ENCODE results near the gene ABCC11. TPM values are rescaled to one million over a fixed set of nuclear protein-coding genes. Genes with fewer than 3 reads are reported as not detected.
A peak's percentile ranks its signal among the peaks of the same experiment; 100 is the strongest.

The ABCC11 gene
- total RNA-seq, 1 donor = 0.43 TPM

- peak; percentile 58 for DNase-seq (ENCODE audit: low read depth)
- TF ChIP-seq, protein P1, sequence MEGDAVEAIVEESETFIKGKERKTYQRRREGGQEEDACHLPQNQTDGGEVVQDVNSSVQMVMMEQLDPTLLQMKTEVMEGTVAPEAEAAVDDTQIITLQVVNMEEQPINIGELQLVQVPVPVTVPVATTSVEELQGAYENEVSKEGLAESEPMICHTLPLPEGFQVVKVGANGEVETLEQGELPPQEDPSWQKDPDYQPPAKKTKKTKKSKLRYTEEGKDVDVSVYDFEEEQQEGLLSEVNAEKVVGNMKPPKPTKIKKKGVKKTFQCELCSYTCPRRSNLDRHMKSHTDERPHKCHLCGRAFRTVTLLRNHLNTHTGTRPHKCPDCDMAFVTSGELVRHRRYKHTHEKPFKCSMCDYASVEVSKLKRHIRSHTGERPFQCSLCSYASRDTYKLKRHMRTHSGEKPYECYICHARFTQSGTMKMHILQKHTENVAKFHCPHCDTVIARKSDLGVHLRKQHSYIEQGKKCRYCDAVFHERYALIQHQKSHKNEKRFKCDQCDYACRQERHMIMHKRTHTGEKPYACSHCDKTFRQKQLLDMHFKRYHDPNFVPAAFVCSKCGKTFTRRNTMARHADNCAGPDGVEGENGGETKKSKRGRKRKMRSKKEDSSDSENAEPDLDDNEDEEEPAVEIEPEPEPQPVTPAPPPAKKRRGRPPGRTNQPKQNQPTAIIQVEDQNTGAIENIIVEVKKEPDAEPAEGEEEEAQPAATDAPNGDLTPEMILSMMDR (IDR thresholded peaks at IDR 0.05; ENCODE audit: insufficient read depth, low read depth, low read length) = no peak
These were observed 28.8 kb upstream of the ABCC11 start for GRCh38 chr16:48276102-48276501.

DNA sequence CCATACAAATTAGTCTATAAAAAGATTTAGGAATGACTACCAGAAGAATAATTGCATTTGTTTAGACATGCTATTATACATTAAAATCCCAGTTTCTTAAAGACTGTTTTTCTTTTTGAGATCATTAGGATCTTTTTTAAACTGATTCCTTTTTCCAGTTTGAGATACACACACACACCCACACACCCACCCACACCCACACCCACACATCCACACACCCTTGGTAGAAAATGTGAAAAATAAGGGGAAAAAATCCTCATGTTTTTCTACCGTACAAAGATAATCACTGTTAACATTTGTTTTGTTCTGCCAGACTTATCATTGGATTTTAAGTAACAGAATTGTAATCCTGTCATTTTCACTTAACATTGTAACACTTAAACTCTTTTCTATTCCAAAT lies 27.1 kb upstream of the ABCC11 start:
- H3K4me3 ChIP-seq (ENCODE audit: low read depth, low read length) = no peak overlapping the region
- TF ChIP-seq, protein P1 (IDR thresholded peaks at IDR 0.05; ENCODE audit: insufficient read depth, low read depth, low read length) = no peak
- no peak for DNase-seq (ENCODE audit: low read depth)

More at GRCh38 chr16:48276102-48276501, 28.8 kb upstream of the ABCC11 start:
- H3K4me3 ChIP-seq (ENCODE audit: low read depth, low read length) = no peak overlapping the region

DNA sequence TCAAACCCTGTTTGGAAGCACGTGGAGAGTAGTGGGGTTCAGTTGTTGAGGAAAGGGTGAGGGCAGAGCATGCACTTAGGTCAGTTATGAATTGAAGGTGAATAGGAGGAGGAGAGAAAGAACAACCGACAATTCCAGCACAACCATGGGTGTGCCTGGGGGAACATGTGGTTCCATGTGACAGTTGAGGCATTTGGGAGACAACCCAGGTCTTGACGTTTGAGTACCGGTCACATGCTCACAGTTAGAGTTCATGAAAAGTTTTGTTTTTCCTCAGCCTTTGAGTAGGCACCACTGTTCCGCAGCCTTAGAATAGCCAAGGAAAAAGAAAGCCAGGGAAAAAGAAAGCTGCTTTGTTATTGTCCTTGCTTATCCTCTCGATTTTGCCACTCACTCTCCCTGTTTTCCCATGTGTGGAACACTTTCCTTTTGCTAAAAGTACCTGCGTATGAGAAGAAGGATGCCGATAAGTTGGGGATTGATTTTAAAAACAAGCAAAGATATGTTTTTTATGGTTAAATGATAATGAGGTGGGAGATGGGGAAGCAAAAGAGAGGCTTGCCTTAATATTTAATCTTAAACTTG lies 25.6 kb upstream of the ABCC11 start:
- TF ChIP-seq, protein P1 (IDR thresholded peaks at IDR 0.05; ENCODE audit: insufficient read depth, low read depth, low read length) = no peak

GRCh38 chr16:48271728-48272127 lies 24.4 kb upstream of the ABCC11 start:
- no peak overlapping the region for H3K4me3 ChIP-seq (ENCODE audit: low read depth, low read length)
- TF ChIP-seq, protein P1 (IDR thresholded peaks at IDR 0.05; ENCODE audit: insufficient read depth, low read depth, low read length) = no peak
- DNase-seq (ENCODE audit: low read depth) = no peak

More for the DNA sequence above, 25.6 kb upstream of the ABCC11 start:
- H3K4me3 ChIP-seq (ENCODE audit: low read depth, low read length) = no peak overlapping the region
- no peak for DNase-seq (ENCODE audit: low read depth)

DNA sequence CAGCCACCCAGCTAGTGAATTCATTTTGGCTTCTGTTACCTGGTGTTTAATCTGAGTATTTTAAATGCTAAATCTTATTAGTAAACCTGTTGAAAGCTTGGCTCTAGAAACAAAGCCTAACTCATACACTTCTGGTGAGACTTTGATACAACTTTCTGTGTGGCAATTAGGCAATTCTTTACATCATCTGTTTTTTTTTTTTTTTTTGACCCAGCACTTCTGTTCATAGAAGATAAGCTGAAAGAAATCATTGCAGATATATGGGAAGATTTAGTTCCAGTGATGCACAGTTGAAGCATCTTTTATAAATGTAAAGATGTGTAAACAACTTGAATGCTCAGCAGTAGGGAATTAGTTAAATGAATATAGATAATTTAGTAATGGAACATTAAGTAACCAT lies 21.7 kb upstream of the ABCC11 start:
- TF ChIP-seq, protein P1 (IDR thresholded peaks at IDR 0.05; ENCODE audit: insufficient read depth, low read depth, low read length) = no peak
- DNase-seq (ENCODE audit: low read depth) = no peak
- H3K4me3 ChIP-seq (ENCODE audit: low read depth, low read length) = no peak overlapping the region

DNA sequence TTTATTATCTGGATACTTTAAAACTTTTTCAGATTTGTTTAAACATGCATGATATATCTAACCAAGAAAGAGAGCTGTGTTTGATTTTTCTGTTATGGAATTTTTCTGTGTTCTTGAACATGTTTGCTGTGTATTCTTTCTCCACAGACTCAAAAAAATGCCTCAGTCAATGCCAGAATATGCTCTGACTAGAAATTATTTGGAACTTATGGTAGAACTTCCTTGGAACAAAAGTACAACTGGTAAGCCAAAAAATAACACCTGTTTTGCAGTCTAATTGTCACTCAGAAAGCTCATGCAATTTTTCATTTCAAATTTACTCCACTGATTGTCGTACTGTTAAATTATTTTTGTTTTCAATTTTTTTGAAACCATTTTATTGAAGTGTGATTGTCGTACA lies 15.3 kb upstream of the ABCC11 start:
- no peak overlapping the region for H3K4me3 ChIP-seq (ENCODE audit: low read depth, low read length)
- DNase-seq (ENCODE audit: low read depth) = no peak
- TF ChIP-seq, protein P1 (IDR thresholded peaks at IDR 0.05; ENCODE audit: insufficient read depth, low read depth, low read length) = no peak

DNA sequence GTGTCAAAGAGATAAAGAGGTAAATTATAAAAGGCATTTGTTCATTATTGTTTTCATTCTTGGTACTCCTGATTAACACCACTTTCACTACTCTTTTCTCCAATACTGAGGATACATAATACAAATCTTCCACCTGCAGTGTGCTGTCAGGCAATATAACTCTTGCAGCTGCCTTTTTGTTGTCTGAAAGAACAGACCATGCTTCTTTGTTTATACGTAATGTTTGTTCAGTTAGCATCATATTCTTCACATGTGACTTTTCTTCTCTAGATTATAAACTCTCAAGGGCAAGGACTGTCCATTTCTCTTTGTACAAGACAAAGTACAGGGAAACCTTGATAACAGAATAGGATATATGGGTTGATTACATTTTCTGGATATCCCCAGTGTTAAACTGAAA lies 14.2 kb upstream of the ABCC11 start:
- DNase-seq (ENCODE audit: low read depth) = no peak
- TF ChIP-seq, protein P1 (IDR thresholded peaks at IDR 0.05; ENCODE audit: insufficient read depth, low read depth, low read length) = no peak
- no peak overlapping the region for H3K4me3 ChIP-seq (ENCODE audit: low read depth, low read length)

Data from fibroblast of villous mesenchyme (primary cell).